Measurements from ENCODE around the gene NPC1. TPM values are rescaled to one million over a fixed set of nuclear protein-coding genes. Genes with fewer than 3 reads are reported as not detected.
A peak's percentile ranks its signal among the peaks of the same experiment; 100 is the strongest.

NPC1 gene
- total RNA-seq, 1 donor from 2014 or later: 114 TPM

DNA sequence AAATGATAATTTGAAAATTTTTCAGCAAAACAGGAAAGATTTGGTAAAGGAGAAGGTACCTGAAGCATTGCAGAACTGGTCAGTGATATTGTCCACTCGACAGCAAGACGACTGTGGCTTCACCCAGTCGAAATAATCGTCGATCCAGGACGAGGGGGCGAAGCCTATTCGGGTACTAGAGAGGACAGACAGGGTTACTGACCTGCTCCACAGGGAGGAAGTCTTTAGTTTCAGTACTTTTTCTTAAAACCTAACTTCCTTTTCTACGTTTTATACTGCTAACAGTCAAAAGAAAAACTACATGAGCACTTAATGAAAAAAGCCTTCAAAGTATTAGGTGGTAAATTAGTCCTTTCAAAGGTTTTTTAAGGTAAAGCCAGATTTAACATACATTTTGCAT, 47.0 kb downstream of the NPC1 start:
- TF ChIP-seq, protein P1, sequence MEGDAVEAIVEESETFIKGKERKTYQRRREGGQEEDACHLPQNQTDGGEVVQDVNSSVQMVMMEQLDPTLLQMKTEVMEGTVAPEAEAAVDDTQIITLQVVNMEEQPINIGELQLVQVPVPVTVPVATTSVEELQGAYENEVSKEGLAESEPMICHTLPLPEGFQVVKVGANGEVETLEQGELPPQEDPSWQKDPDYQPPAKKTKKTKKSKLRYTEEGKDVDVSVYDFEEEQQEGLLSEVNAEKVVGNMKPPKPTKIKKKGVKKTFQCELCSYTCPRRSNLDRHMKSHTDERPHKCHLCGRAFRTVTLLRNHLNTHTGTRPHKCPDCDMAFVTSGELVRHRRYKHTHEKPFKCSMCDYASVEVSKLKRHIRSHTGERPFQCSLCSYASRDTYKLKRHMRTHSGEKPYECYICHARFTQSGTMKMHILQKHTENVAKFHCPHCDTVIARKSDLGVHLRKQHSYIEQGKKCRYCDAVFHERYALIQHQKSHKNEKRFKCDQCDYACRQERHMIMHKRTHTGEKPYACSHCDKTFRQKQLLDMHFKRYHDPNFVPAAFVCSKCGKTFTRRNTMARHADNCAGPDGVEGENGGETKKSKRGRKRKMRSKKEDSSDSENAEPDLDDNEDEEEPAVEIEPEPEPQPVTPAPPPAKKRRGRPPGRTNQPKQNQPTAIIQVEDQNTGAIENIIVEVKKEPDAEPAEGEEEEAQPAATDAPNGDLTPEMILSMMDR (IDR thresholded peaks at IDR 0.05): no peak
- ATAC-seq: no peak
- DNase-seq: no peak
- Histone ChIP-seq H3K9me3 (no peaks in the 10 kb centered on the region), H3K4me3 (no peak overlapping the region), H3K36me3 (peaks cover 100% of the 10 kb centered on the region), H3K27ac (no peak overlapping the region), H3K4me1 (peaks cover 15% of the 10 kb centered on the region), H3K27me3 (ENCODE audit: low read depth) (no peaks in the 10 kb centered on the region)
- intact Hi-C loops (cut with DNase I): no loop called here

DNA sequence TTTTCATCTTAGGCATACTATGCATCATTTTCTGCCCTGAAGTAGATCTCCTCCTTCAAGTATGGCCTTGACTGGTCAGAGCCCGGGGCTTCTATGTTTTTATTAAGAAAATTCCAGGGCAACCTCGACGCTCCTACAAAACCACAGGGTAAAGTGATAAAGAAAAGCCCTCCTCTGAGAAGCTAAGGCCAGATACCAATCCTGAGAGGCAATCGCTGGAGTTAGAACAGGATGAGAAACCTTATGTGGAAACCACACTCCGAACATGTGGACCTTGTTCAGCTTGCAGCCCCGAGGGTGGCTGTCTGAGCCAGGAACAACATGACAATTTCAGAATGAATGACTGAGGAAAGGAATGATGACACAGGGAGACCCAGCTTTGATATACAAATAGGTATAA, 47.4 kb downstream of the NPC1 start:
- ATAC-seq (no peak), DNase-seq (no peak)
- Histone ChIP-seq H3K27ac (no peak overlapping the region), H3K4me1 (peaks cover 15% of the 10 kb centered on the region), H3K4me3 (no peak overlapping the region), H3K27me3 (ENCODE audit: low read depth) (no peaks in the 10 kb centered on the region), H3K9me3 (no peaks in the 10 kb centered on the region), H3K36me3 (peaks cover 100% of the 10 kb centered on the region)
- TF ChIP-seq, protein P1 (IDR thresholded peaks at IDR 0.05): no peak
- intact Hi-C loops (cut with DNase I): no loop called here

DNA sequence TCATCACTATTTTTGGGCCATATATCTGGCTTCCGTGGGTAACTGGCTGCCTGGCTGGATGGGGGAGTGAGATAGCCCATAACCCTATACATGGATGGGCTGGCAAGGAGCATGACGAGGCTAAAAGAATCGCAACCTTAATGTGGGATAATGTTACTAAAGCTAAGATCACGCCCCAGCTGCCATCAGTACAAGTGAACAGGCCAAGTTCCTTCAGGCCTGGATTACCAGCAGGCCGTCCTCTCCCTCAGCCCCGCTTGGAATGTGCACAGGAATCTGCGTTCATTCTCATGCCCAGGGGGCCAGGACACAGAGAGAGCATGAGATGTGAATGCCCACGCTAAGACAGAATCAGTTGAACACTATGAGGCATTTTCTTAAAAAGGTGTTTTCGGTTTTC, 48.3 kb downstream of the NPC1 start:
- DNase-seq (no peak), ATAC-seq (no peak)
- TF ChIP-seq, protein P1 (IDR thresholded peaks at IDR 0.05): no peak
- intact Hi-C loops (cut with DNase I): no loop called here
- H3K9me3 ChIP-seq: no peaks in the 10 kb centered on the region
- H3K36me3 ChIP-seq: peaks cover 100% of the 10 kb centered on the region
- peaks cover 15% of the 10 kb centered on the region for H3K4me1 ChIP-seq
- H3K27ac ChIP-seq: no peak overlapping the region
- H3K27me3 ChIP-seq (ENCODE audit: low read depth): no peaks in the 10 kb centered on the region
- no peak overlapping the region for H3K4me3 ChIP-seq

DNA sequence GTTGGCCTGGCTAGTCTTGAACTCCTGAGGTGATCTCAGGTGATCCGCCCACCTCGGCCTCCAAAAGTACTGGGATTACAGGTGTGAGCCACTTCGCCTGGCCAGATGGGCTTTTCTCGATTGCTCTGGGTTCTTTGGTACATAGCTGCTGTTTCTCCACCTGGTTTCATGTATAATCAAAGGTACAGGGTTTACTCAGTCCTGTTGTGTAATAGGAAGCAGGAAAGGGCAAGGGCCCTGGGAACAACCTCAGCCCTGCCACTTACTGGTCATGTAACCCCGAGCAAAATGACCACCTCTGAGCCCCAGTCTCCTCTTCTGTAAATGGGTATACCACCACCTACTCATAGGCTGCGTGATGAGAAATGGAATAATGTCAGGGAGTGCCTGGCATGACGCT, 49.0 kb downstream of the NPC1 start:
- no peaks in the 10 kb centered on the region for H3K27me3 ChIP-seq (ENCODE audit: low read depth)
- no peaks in the 10 kb centered on the region for H3K9me3 ChIP-seq
- peaks cover 15% of the 10 kb centered on the region for H3K4me1 ChIP-seq
- no peak overlapping the region for H3K27ac ChIP-seq
- ATAC-seq (peak; percentile 16 to 60), DNase-seq (no peak)
- H3K4me3 ChIP-seq: no peak overlapping the region
- H3K36me3 ChIP-seq: peaks cover 100% of the 10 kb centered on the region
- intact Hi-C loops (cut with DNase I): no loop called here
- TF ChIP-seq, protein P1 (IDR thresholded peaks at IDR 0.05): no peak

DNA sequence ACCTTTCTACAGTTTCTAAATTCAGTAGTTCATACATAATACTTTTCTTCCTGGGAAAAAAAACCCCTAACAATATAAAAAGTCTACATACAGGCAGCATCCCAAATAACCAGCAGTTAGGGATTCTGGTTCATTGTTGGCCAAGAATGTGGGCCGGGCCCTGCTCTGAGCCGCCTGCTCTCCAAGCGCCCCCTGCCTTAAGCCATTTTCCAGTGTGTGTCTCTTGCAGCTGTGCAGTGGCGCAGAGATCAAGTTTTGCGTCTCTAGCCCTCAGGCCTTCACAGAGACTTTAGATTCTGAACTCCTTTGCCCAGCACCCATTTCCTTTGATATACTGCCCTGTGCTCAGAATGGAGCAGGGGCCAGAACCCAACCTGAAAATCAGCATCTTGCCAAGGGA, 50.1 kb downstream of the NPC1 start:
- no peaks in the 10 kb centered on the region for H3K27me3 ChIP-seq (ENCODE audit: low read depth)
- peaks cover 10% of the 10 kb centered on the region for H3K4me1 ChIP-seq
- no peaks in the 10 kb centered on the region for H3K9me3 ChIP-seq
- ATAC-seq (no peak), DNase-seq (no peak)
- TF ChIP-seq, protein P1 (IDR thresholded peaks at IDR 0.05): no peak
- peaks cover 100% of the 10 kb centered on the region for H3K36me3 ChIP-seq
- no peak overlapping the region for H3K4me3 ChIP-seq
- intact Hi-C loops (cut with DNase I): no loop called here
- no peak overlapping the region for H3K27ac ChIP-seq

DNA sequence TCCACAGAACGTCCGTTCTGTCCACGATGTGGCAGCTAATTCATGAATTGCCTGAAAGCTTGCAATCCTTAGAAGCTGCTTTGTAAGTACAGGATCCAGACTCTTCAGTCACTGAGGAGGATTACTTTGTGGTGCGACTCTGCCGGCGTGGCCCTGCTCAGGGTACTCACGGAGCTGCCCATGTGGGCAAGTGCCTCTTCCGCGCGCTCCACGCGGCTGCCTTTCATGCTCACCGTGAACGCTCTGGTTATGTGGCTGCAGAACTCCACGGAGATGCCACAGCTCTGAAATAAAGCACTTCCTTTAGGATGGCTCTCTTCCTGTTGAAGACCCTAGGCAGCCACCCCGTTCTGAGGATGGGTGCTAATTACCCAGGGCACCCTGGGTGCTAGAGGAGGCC, 52.0 kb downstream of the NPC1 start:
- no peak for DNase-seq
- Histone ChIP-seq H3K36me3 (peaks cover 100% of the 10 kb centered on the region), H3K27me3 (ENCODE audit: low read depth) (no peaks in the 10 kb centered on the region), H3K9me3 (no peaks in the 10 kb centered on the region), H3K4me1 (peaks cover 1% of the 10 kb centered on the region), H3K27ac (no peak overlapping the region), H3K4me3 (no peak overlapping the region)
- TF ChIP-seq, protein P1 (IDR thresholded peaks at IDR 0.05): no peak
- ATAC-seq: no peak
- intact Hi-C loops (cut with DNase I): no loop called here
